GM18508 (cell line): Measurements from ENCODE around the gene CELF4.

Experiments
- ATAC-seq: cut with Tn5 transposase; IDR thresholded peaks from one replicate; pipeline ENCODE4 v1.9.1; 2021; ENCODE audit warnings: moderate number of reproducible peaks; ENCODE audit not compliant: insufficient read depth, unreplicated experiment

CELF4 gene

DNA sequence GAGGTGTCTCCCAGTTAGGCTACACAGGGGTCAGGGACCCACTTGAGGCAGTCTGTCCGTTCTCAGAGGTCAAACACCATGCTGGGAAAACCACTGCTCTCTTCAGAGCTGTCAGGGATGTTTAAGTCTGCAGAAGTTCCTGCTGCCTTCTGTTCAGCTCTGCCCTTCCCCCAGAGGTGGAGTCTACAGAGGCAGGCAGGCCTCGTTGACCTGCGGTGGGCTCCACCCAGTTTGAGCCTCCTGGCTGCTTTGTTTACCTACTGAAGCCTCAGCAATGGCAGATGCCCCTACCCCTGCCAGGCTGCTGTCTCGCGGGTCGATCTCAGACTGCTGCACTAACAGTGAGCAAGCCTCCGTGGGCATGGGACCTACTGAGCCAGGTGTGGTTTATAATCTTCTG is 346.3 kb downstream of the CELF4 start:
- no peak for ATAC-seq

DNA sequence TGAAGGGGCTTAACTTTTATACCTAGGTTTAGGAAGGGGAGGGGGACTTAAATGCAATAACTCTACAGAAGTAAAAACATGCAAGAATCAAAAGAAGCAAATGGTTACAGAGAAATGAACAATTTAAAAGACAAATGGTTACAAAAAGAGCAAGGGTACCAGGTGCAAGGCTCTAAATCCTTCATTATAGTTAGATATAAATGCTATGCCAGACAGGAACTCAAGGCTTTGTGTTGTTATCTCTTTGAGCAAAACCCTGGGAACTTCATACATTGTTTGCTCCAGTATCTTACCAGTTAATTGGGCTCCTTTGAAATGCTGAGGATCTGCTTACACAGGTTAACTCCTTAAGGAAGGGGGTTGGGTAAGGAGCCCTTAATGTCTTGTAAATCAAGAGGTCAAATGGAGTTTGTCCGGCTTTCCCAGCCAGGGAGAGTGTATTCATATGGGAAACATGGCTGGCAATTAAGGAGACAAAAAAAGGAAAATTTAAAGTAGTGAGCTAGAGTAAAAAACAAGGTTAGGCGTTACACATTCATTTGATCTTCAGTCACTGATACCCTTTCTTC is 347.5 kb downstream of the CELF4 start:
- no peak for ATAC-seq

DNA sequence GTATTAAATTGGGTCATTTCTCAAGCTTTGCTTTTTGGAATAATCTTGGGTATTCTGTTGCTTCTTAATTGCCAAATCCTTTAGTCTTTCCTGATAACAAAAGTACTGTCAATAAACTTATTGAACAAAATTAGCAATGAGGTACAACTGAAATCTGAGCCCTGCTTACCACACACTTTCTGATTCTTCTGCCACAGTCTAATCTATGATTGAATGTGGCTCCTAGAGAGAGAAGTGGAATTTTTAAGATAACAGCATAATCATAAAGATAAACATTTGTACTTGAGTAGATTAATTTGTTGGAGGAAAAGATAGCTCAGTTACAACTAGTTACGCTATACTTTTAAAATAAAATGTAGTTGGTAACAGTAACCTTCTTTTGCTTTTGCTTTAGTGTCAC is 354.8 kb downstream of the CELF4 start:
- no peak for ATAC-seq

DNA sequence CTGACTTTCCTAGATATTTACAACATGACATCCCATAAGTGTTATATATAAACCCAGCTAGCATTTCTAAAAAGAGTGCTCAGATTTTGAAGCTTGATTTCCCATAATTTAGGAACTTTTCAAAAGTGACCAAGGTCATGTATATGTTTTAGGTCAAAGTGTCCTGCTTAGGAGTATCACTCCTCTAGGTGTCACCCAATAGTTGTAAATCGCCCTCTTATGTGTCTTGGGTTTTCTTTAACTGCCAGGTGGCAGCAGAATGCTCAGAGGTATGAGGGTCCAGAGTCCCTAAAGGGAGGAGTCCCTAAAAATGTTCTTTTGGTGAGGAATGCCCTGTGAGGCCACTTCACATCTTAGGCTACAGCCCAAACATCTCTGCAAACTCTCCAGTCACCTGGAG is 358.3 kb downstream of the CELF4 start:
- no peak for ATAC-seq

DNA sequence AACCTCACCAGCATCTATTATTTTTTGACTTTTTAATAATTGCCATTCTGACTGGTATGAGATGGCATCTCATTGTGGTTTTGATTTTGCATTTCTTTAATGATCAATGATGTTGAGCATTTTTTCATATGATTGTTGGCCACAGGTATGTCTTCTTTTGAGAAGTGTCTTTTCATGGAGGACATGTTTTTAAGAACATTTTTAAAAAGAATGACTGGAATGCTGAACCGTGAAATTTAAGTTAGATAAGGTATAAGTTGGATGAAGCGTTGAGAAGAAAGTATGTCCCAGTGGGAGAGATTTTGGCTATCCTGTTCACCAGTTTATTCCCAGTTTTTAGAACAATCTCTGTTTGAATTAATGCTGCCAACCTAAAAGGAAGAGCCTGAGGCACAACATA is 365.9 kb downstream of the CELF4 start:
- no peak for ATAC-seq
